ENCODE measurements around the gene HBQ1.
"Not testable (repeated sequence)": the region's sequence is repeated elsewhere in the genome, so short reads cannot be mapped to it uniquely, and the experiment has no call there.

The HBQ1 gene

DNA sequence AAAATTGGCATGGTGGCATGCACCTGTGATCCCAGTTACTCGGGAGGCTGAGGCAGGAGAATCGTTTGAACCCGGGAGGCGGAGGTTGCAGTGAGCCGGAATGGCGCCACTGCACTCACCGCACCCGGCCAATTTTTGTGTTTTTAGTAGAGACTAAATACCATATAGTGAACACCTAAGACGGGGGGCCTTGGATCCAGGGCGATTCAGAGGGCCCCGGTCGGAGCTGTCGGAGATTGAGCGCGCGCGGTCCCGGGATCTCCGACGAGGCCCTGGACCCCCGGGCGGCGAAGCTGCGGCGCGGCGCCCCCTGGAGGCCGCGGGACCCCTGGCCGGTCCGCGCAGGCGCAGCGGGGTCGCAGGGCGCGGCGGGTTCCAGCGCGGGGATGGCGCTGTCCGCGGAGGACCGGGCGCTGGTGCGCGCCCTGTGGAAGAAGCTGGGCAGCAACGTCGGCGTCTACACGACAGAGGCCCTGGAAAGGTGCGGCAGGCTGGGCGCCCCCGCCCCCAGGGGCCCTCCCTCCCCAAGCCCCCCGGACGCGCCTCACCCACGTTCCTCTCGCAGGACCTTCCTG lies at the start of gene HBQ1:
TSS of gene HBQ1 (plus strand) at position 359 of the 575 bp plus-strand sequence. CDS start at position 387, 28 bp downstream.
- DNase-seq, result peak; percentile 54 to 61

DNA sequence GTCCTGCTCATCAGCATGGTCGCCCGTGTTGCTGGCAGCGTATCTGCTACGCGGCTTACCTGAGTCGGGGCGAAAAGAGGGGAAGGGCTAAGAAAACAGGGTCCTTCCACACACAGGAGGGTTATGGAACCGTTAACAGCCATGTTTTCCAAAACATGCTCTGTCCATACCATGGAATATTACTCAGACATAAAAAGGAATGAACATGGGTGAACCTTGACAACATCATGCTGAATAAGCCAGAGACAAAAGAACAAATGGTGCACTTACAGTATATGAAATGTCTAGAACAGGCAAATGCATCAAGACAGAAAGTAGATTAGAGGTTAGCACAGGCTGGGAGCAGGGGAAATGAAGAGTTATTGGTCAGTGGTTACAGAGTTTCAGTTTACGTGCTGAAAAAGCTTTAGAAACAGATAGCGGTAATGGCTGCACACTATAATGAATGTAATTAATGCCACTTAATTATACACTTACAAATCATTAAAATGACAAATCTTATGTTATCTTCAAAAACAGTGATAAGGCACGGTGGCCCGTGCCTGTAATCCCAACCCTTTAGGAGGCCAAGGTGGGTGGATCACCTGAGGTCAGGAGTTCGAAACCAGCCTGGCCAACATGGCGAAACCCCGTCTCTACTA lies 49.6 kb upstream of the HBQ1 start:
- no peak for DNase-seq

DNA sequence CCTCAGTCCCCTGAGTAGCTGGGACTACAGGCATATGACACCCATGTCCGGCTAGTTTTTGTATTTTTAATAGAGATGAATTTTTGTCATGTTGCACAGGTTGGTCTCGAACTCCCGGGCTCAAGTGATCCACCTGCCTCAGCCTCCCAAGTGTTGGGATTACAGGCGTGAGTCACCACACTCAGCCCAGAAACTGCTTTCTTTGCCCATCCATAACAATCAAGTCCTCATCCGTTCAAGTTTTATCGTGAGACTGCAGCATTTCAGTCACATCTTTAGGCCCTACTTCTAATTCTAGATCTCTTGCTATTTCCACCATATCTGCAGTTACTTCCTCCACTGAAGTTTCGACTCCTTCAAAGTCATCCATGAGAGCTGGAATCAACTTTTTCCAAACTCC lies 48.1 kb upstream of the HBQ1 start:
- no peak for DNase-seq

DNA sequence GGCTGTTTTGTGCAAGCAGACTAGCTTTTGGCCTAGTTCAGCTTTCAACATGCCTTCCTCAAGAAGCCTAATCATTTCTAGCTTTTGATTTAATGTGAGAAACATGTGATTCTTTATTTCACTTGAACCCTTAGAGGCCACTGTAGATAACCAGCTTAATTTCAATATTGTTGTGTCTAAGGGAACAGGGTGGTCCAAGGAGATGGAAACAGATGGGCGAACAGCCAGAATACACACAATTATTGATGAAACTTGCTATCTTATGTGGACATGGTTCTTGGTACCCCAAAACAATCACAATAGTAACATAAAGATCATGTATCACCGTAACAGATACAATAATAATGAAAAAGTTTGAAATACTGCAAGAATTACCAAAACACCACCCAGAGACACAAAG lies 46.5 kb upstream of the HBQ1 start:
- DNase-seq, result no peak

DNA sequence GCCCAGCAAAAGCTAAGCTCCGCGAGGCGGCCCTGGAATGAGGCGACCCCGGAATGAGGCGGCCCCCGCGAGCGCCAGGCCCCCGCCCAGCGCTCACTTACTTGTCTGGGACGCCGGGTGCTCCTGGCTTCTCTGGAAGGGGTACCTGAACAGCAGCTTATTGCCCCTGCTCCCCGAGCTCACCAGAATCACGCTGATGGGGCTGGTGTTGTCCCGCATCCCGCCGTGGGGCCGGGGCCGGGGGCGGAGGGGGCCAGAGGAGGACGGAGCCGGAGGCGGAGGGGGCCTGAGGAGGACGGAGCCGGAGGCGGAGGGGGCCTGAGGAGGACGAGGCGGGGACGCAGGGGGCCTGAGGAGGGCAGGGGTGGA lies 42.2 kb upstream of the HBQ1 start:
- peak; percentile 37 to 40 for DNase-seq

DNA sequence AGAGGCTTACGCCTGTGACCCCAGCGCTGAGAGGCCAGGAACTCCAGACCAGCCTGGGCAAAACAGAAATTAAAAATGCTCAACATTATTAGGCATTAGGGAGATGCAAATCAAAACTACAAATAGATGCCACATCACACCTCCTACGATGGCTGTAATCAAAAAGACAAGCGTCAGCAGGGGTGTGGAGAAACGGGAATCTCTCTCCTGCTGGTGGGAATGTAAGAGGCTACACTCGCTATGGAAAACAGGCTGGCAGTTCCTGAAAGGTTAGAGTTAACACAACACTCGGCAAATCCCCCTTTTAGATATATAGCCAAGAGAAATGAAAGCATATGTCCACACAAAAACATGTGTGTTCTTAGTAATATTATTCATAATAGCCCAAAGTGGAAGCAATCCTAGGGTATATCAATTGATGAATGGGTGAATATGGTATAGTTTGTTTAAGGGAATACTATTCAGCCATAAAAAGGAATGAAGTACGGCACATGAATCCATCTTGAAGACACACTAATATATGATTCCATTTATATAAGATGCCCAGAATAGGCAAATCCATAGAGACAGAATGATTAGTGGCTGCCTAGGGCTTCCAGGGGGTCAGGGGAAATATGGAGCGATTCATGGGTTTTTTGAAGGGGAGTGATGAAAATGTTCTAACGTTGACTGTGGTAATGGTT lies 39.9 kb upstream of the HBQ1 start:
- no peak for DNase-seq

DNA sequence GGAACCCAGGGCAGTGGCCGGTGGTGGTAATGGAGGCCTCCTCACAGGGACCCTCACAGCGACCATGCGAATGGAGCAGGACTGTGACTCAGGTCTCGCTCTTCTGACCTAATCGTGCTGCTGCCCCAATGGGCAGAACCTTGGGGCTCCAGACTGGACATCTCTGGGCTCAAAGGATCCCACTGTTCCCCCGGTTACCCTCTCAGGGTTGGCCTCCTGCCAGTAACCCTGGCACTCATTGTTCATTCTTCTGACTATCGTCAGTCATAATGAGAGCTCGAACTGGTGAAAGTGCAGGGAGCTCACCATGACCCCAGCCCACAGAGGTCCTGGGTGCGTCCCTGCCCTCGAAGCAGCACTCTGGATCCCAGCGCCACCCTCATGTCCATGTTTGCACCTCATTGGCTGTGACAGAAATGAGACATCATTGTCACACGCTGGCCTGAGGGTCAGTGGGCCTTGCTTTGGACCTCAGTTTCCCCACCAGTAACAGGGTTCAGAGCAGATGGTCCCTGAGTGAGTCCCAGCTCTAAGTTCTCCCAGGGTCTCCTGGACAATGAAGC lies 37.8 kb upstream of the HBQ1 start:
- DNase-seq, result no peak

DNA sequence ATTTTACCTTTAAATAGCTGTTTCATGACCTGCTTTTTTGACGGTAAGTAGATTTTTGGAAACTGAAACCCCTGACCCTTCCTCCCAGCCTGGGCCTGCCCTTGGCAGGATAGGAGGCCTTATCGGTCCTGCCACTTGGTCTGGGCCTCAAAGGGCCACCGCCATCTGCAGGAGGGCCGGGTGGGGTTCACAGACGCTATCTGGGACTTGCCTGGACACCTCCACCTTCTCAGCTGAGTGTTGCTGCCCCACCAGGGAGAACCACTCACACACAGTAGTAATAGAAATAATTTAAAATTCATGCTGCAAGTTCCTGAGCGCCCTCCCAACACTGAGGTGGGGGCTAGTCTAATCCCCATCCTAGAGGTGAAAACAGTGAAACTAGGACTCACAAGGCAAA lies 37.2 kb upstream of the HBQ1 start:
- no peak for DNase-seq

DNA sequence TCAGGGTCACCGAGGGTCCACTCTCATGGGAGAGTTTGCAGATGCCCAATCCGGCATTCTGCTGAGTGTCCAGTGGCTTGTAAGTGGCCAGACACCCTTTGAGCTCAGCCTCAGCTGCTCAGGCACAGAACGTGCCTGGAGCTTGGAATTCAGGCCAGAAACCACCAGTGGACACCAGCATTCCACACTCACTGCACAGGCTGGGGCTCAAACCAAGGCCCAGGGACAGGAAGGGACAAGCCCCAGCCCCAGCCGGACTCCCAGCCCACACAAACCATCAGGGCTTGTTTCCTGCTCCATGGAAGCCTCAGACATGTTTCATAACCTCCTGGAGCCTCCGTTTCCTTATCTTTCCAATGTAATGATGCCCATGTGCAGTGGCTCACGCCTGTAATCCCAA lies 36.8 kb upstream of the HBQ1 start:
- no peak for DNase-seq

DNA sequence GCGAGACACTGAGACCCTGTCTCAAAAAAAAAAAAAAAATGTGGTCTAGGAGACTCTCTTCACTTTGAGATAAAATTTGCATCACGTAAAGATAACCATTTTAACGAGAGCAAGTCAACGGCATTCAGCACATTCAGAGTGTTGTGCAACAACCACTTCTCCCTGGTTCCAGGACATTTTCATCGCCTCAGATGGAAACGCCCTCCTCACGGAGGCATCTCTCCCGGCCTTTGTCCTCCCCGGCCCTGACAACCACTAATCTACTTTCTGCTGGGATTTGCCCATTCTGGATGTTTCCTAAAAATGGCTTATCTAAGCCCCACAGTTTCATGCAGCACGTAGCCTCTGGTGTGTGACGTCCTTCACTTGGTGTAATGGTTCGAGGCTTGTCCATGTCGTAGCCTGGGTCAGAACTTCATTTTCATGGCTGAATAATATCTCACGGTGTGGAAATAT lies 35.4 kb upstream of the HBQ1 start:
- no peak for DNase-seq

DNA sequence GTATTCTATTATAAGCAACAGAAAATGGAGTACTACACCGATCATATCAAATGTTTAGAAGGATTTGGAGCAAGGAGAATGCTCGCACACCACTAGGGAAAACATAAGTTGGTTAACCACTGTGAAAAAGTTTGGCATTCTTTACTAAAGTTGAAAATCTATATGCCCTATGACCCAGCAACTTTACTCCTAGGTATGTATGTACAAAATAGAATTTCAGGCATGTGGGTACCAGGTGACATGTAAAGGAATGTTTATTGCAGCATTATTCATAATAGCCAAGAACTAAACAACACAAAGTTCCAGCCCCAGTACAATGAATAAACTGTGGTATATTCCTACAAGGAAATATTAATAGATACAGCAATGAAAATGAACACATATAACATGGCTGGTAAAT lies 33.6 kb upstream of the HBQ1 start:
- no peak for DNase-seq

DNA sequence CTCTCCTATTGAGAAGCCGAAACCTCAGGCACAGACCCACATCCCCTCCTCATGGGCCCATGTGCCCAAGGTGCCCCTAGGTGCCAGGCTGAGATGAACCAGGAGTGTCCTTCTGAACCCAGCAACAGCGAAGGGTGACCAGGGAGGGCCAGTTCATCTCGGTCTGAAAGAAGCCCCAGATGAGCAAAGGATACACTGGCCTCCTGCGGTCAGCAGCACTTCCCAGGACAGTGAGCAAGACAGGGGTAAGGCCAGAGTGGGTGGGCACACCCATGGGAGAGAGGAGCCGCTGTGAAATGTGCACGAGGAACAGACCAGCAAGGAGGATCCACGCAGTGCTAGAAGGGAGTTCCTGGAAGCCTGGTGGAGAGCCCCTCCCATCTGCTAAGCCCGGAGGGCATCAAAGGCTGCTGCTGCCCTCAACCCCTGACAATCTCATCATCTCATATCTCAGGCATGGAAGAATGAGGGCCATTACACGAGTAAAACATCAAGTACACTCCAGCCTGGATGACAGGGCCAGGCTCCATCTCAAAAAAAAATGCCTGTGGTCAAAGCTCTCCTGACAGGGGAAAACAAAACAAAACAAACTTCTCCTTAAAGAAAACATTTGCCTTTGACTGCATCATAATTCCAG lies 31.1 kb upstream of the HBQ1 start:
- DNase-seq, result no peak

DNA sequence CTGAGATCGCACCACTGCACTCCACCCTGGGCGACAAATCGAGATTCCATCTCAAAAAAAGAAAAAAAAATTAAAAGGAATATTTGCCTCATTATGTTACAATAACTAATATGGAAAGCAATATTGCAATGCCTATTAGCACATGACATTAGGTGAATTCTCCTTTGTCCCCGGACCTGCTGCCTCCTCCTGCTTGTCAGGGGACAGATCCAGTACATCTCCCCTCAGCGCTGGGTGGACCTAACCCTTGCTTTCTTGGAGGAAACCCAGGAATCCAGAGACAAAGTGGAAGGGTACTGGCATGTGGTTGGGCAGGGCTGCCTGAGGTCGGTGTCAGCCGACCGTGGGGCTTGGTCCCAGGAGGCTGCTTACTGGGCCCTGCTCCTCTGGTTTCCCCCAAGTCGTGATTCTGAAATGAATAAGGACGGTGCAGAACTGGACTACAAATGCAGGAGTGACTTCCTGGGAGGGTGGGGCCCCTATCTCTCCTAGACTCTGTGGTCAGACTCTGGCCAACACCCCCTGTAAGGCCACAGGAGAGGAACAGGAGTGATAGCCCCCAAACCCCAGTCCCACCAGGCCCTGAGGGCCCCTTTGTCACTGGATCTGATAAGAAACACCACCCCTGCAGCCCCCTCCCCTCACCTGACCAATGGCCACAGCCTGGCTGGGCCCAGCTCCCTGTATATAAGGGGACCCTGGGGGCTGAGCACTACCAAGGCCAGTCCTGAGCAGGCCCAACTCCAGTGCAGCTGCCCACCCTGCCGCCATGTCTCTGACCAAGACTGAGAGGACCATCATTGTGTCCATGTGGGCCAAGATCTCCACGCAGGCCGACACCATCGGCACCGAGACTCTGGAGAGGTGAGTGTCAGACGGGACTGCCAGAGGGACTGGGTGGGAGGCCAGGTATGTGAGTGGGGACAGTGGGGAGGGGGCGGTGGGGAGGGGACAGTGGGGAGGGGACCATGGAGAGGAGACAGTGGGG lies 27.8 kb upstream of the HBQ1 start, which contains the start of gene HBZ:
TSS of gene HBZ (plus strand) at position 504 of the 988 bp plus-strand sequence. CDS start at position 770, 266 bp downstream.
- DNase-seq, result no peak

DNA sequence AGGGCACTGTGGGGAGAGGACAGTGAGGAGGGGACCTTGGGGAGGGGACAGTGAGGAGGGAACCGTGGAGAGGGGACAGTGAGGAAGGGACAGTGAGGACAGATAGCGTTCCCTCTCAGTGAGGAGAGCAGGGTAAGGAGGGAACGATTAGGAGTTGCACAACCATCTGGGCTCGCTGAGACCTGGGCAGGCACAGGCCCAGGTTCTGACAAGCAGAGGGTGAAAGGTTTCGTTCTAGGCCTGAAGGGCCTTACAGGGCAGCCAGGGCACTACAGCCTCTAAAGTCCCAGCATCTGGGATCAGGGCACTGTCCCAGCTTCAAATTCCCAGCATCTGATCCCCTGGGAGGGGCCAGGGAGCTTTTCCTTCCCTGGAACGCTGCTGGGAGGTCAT lies 27.1 kb upstream of the HBQ1 start:
- not testable (repeated sequence) for DNase-seq

DNA sequence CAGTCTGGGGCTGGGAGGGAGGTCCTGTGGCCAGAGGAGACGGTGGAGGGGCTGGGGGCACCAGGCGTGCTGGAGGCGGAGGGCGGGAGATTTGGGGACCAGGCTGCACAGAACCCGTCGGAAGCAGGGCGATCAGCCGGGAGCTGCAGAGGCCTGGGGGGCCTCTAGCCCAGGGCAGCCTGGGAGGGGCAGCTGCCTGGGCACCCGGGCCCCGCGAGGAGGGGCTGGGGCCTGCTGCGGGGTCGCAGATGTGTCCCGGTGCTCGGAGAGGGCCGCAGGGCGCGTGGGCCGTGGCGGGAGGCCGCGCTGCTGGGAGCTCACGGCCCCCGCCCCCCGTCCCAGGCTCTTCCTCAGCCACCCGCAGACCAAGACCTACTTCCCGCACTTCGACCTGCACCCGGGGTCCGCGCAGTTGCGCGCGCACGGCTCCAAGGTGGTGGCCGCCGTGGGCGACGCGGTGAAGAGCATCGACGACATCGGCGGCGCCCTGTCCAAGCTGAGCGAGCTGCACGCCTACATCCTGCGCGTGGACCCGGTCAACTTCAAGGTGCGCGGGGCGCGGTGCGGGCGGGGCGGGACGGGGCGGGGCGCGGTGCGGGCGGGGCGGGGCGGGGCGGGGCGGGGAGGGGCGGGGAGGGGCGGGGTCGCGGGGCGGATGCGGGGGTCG lies 26.6 kb upstream of the HBQ1 start:
- not testable (repeated sequence) for DNase-seq

DNA sequence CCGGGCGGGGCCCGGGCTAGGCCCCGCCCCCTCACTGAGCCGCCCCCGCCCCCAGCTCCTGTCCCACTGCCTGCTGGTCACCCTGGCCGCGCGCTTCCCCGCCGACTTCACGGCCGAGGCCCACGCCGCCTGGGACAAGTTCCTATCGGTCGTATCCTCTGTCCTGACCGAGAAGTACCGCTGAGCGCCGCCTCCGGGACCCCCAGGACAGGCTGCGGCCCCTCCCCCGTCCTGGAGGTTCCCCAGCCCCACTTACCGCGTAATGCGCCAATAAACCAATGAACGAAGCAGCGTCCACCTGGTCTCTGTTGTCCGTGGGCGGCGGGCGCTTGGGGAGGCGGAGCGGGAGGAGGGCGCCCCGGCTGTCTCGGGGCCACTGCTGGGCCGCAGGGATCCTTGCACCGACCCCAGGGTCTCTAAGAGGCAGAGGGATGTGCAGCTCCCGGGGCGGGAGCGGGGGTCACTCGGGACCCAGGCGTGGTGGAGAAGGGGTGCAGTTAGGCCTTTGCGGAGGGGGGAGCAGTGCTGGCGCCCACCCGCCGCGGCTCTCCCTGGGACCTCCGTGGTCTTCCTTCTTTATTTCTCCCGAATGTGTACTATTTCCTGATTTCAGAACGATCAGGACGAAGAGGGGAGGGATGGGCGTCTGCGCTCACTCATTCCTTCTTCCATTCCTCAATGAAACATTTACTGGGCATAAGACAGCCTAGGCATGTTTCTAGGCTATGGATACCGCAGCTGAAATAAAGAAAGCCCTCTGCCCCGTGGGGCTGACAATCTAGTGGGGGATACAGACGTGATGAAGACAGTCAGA lies 25.8 kb upstream of the HBQ1 start:
- peak in 1 of 2 donors; percentile 37 for DNase-seq

DNA sequence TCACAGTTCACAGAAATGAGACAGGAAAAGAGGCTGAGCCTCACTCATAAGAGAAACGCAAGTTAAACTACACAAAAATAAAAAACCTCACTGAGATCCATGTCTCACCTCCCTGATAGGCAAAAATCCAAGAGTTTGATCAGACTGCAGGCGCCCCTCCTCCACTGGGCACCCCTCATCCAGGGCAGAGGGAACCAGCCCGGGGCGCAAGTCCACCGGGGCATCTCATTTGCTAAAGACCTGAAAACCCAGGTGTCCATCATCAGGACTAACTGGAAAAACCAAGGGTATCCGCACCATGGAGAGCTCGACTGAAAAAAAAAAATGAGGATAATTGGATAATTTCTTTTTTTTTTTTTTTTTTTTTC lies 25.2 kb upstream of the HBQ1 start:
- no peak for DNase-seq

DNA sequence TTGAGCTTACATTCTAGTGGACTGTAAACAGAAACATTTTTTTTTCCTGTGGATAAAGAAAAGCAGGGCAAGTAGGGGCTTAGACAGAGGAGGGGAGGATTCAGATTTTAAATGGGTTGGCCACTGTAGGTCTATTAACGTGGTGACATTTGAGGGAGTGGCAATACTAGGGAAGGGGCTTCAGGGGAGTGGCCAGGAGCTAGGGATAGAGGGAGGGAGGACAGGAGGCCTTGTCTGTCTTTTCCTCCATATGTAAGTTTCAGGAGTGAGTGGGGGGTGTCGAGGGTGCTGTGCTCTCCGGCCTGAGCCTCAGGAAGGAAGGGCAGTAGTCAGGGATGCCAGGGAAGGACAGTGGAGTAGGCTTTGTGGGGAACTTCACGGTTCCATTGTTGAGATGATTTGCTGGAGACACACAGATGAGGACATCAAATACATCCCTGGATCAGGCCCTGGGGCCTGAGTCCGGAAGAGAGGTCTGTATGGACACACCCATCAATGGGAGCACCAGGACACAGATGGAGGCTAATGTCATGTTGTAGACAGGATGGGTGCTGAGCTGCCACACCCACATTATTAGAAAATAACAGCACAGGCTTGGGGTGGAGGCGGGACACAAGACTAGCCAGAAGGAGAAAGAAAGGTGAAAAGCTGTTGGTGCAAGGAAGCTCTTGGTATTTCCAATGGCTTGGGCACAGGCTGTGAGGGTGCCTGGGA lies 21.0 kb upstream of the HBQ1 start:
- no peak for DNase-seq

DNA sequence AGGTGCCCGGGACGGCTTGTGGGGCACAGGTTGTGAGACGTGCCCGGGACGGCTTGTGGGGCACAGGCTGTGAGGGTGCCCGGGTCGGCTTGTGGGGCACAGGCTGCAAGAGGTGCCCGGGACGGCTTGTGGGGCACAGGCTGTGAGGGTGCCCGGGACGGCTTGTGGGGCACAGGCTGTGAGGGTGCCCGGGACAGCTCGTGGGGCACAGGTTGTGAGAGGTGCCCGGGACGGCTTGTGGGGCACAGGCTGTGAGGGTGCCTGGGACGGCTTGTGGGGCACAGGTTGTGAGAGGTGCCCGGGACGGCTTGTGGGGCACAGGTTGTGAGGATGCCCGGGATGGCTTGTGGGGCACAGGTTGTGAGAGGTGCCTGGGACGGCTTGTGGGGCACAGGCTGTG lies 20.0 kb upstream of the HBQ1 start:
- DNase-seq, result not testable (repeated sequence)

DNA sequence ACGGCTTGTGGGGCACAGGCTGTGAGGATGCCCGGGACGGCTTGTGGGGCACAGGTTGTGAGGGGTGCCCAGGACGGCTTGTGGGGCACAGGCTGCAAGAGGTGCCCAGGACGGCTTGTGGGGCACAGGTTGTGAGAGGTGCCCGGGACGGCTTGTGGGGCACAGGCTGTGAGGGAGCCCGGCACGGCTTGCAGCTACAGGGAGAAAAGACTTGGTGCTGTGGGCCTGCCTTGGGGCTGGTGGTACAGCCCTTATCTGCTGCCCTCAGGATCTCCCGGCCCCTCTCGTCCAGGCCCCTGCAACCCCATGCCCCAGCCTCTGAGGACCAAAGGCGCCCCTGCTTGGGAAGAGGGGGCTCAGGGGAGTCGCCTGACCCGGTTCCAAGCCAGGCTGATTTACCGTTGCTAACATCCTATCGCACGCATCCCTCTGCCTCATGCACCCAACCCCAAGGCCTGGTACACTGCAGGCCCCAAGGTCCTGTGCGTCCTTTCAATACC lies 19.5 kb upstream of the HBQ1 start:
- no peak for DNase-seq
